ENCODE data around the gene TUBGCP2.

Gene TUBGCP2

DNA sequence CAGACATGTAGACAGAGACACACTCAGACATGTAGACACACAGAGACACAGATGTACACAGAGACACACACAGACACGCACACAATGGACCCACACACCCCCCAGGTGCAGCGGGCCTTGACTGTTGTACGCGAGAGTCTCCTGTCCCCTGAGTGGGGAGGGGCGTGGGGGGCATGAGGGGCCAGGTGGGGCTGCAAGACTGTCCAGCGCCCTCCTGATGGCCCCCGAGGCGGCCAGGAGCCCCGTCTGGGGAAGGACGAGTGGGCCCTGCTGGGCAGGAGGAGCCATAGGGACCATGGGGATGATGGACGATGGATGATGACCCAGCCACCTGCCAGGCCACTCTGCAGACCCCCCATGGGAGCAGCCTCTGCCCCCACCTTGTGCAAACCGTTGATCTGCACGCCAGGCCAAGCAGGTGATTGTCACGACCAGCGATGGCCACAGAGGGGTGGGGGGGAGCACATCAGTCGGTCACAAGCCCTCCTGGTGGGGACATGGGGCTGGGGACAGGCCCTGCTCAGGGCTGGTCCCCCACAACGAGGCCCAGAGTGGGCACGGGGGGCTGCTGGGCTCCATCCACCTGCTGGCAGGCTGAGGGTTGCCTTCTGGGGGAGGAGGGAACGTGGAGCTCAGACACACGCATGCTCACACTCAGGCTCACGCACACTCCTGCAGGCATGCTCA is 59.4 kb downstream of the TUBGCP2 start:
- no peak overlapping the region for H3K4me3 ChIP-seq (ENCODE audit: control insufficient read depth, low read depth, low read length)
- DNase-seq (ENCODE audit: low read depth), result no peak
- TF ChIP-seq, protein P1, sequence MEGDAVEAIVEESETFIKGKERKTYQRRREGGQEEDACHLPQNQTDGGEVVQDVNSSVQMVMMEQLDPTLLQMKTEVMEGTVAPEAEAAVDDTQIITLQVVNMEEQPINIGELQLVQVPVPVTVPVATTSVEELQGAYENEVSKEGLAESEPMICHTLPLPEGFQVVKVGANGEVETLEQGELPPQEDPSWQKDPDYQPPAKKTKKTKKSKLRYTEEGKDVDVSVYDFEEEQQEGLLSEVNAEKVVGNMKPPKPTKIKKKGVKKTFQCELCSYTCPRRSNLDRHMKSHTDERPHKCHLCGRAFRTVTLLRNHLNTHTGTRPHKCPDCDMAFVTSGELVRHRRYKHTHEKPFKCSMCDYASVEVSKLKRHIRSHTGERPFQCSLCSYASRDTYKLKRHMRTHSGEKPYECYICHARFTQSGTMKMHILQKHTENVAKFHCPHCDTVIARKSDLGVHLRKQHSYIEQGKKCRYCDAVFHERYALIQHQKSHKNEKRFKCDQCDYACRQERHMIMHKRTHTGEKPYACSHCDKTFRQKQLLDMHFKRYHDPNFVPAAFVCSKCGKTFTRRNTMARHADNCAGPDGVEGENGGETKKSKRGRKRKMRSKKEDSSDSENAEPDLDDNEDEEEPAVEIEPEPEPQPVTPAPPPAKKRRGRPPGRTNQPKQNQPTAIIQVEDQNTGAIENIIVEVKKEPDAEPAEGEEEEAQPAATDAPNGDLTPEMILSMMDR (conservative IDR thresholded peaks at IDR 0.05; ENCODE audit: control insufficient read depth, insufficient read depth, low read depth, low read length), result no peak

DNA sequence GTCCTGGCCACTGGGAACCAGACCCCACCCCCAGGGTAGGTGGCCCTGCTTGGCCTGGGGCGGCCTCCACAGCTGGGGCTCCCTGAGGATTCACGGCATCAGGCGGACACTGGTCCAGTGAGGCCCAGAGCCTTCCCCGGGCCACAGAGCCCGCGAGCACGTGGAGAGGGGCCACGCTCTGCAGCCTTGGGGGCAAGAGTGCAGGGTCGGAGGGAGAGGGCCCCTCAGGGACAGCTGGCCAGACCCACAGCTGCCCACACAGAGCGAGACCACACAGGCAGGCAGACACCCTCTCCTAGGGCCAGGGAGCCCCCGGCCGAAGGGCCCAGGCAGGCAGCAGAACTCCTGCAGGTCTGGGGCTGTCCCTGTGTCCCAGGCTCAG is 60.3 kb downstream of the TUBGCP2 start:
- no peak for DNase-seq (ENCODE audit: low read depth)
- TF ChIP-seq, protein P1 (conservative IDR thresholded peaks at IDR 0.05; ENCODE audit: control insufficient read depth, insufficient read depth, low read depth, low read length), result no peak
- H3K4me3 ChIP-seq (ENCODE audit: control insufficient read depth, low read depth, low read length), result no peak overlapping the region

DNA sequence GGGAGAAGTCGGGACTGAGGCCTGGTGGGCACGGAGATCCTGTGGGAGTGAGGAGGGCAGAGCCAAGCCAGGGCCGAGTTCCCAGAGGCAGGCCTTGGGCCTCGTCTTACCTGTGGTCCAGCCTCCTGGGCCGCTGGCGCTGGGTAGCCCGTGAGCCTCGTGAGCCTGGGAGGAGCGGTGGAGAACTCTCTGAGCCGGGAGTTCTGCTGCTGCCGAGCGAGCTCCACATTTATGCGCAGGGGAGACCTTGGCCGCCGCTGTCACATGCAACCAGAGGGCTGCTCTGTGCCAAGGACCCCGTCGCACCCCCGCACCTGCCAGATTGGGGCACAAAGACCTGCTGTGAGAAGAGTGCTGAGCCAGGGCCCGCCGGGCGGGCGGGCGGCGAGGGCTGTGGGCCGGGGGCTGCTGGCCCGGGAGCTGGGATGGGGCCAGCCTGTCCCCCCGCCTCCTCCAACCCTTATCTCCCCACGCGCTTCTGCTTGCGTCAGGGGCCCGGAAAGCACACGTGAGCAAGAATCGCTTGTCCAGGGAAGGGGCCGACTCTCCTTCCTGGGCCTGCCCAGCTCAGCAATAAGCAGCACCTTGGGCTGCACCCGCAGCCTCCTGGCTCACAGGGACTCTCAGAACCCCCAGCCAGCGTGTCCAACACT is 60.9 kb downstream of the TUBGCP2 start:
- H3K4me3 ChIP-seq (ENCODE audit: control insufficient read depth, low read depth, low read length), result no peak overlapping the region
- DNase-seq (ENCODE audit: low read depth), result no peak
- TF ChIP-seq, protein P1 (conservative IDR thresholded peaks at IDR 0.05; ENCODE audit: control insufficient read depth, insufficient read depth, low read depth, low read length), result no peak

DNA sequence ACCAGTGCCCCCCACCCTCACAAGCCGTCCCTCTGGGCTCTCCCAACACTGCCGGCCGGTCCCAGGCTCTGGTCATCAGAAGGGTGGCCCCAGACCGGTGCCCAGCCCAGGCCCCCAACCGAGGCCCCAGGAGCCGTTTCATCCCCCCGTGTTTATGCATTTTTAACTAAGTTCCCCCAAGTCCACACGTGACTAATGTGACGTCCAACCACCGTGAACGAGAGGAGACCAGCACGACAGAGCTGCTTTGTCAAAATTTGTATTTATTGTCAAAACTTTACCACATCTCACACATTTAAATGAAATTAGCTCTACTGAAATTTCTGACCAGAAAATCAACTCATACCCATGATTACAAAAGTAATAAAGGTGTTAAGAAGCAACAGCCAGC is 62.4 kb downstream of the TUBGCP2 start:
- no peak overlapping the region for H3K4me3 ChIP-seq (ENCODE audit: control insufficient read depth, low read depth, low read length)
- no peak for DNase-seq (ENCODE audit: low read depth)
- TF ChIP-seq, protein P1 (conservative IDR thresholded peaks at IDR 0.05; ENCODE audit: control insufficient read depth, insufficient read depth, low read depth, low read length), result no peak

DNA sequence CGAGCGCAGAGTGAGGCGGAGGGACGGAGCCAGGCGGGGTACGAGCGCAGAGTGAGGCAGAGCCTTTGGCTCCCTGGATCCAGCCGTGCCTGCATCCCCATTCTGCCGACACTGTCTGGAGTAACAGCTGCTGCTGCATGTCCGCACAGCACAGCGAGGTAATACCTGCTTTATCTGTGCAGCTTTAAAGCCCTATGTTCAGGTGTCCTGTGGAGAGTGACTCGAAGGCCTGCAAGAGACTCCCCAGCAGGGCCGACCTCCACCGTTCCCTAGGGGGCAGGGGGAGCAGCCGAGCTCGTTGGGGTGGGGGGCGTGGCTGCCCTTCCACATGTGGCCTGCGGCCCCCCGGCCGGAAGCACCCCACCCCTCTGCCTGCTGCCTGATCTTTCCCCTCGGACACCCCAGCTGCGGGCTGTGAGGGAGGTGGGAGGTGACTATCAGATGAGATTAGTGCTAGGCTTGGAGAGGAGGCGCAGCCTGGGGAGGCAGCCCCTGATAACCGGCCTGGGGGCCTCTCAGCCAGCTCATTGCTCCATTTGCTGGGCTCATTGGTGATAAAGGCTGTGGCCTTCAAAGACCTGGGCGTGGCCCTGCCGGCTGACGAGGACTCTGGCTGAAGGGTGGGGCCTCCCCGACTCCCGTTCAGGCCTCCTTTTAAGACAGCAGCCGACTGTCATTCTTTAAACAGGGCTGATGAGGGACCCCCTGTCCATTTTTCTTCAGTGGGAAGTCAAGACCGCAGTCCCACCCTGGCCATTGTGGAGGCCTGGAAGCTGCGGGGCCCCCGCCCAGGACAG is 63.0 kb downstream of the TUBGCP2 start:
- TF ChIP-seq, protein P1 (conservative IDR thresholded peaks at IDR 0.05; ENCODE audit: control insufficient read depth, insufficient read depth, low read depth, low read length), result no peak
- H3K4me3 ChIP-seq (ENCODE audit: control insufficient read depth, low read depth, low read length), result no peak overlapping the region
- no peak for DNase-seq (ENCODE audit: low read depth)

DNA sequence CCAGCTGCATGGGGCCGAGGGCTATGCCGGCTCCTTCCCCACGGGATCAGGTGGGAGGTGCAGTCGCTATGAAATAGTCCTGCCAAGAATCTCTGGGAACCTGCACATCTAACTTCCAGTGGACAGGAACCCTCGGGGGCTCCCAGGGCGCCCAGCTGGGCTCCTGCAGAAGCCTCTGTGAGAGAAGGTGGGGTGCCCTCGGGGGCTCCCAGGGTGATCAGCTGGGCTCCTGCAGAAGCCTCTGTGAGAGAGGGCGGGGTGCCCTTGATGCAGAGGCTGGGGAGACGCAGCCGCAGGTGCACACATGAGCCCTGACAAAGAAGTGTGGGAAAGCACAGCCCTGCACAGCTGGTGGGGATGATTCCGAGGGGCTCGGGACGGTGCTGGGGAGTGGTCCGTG is 65.1 kb downstream of the TUBGCP2 start:
- no peak for DNase-seq (ENCODE audit: low read depth)
- TF ChIP-seq, protein P1 (conservative IDR thresholded peaks at IDR 0.05; ENCODE audit: control insufficient read depth, insufficient read depth, low read depth, low read length), result no peak
- no peak overlapping the region for H3K4me3 ChIP-seq (ENCODE audit: control insufficient read depth, low read depth, low read length)

Measured in fibroblast of mammary gland (primary cell).